ENCODE results near the gene CYP1A2. TPM values are rescaled to one million over a fixed set of nuclear protein-coding genes. Genes with fewer than 3 reads are reported as not detected.

CYP1A2 gene
- total and polyA plus RNA-seq, 2 of the 13 experiments (the other 11 are each of a cell fraction or from before 2014, with no cell fraction given), result 0.07 TPM; not detected in 1

DNA sequence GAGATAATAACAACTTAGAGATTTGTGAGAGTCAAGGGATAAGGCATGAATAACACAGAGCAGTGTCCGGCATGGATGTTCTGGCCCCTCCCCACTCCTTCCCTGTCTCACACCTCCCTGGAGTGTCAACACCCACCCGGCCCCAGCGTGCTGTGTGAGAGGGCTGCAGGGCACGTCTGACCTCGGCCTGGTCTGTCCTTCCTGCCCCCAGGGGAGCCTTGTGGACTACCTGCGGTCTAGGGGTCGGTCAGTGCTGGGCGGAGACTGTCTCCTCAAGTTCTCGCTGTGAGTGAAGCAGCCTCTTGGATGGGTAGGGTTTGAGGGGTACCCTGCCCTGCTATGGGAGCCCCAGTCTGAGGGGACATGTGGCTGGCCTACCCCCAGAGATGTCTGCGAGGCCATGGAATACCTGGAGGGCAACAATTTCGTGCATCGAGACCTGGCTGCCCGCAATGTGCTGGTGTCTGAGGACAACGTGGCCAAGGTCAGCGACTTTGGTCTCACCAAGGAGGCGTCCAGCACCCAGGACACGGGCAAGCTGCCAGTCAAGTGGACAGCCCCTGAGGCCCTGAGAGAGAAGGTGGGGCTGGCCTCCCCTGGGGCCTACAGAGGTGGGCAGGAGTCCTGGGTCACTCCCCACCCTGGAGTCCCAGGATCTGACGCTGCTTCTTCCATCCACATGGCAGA, 52.8 kb downstream of the CYP1A2 start (continued):
- TF ChIP-seq WIZ (CRISPR knock-in tag; IDR thresholded peaks at IDR 0.05) (no peak), RBM22 (optimal IDR thresholded peaks at IDR 0.05; ENCODE audit: low read length) (no peak), FOXA1 (IDR thresholded peaks at IDR 0.05) (no peak), FOXA1 (CRISPR knock-in tag; IDR thresholded peaks at IDR 0.05) (no peak), SALL2 (CRISPR knock-in tag; IDR thresholded peaks at IDR 0.05) (no peak), PAF1 (CRISPR knock-in tag; IDR thresholded peaks at IDR 0.05) (no peak), RBM39 (IDR thresholded peaks at IDR 0.05; ENCODE audit: low read depth, low read length, poor library complexity, severe bottlenecking) (no peak), SP4 (CRISPR knock-in tag; IDR thresholded peaks at IDR 0.05) (no peak), NFIB (CRISPR knock-in tag; IDR thresholded peaks at IDR 0.05; ENCODE audit: borderline replicate concordance) (no peak)
- TF ChIP-seq, protein P1, sequence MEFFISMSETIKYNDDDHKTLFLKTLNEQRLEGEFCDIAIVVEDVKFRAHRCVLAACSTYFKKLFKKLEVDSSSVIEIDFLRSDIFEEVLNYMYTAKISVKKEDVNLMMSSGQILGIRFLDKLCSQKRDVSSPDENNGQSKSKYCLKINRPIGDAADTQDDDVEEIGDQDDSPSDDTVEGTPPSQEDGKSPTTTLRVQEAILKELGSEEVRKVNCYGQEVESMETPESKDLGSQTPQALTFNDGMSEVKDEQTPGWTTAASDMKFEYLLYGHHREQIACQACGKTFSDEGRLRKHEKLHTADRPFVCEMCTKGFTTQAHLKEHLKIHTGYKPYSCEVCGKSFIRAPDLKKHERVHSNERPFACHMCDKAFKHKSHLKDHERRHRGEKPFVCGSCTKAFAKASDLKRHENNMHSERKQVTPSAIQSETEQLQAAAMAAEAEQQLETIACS (CRISPR knock-in tag; IDR thresholded peaks at IDR 0.05), result no peak
- TF ChIP-seq, protein P2, sequence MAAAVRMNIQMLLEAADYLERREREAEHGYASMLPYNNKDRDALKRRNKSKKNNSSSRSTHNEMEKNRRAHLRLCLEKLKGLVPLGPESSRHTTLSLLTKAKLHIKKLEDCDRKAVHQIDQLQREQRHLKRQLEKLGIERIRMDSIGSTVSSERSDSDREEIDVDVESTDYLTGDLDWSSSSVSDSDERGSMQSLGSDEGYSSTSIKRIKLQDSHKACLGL (CRISPR knock-in tag; IDR thresholded peaks at IDR 0.05), result no peak

DNA sequence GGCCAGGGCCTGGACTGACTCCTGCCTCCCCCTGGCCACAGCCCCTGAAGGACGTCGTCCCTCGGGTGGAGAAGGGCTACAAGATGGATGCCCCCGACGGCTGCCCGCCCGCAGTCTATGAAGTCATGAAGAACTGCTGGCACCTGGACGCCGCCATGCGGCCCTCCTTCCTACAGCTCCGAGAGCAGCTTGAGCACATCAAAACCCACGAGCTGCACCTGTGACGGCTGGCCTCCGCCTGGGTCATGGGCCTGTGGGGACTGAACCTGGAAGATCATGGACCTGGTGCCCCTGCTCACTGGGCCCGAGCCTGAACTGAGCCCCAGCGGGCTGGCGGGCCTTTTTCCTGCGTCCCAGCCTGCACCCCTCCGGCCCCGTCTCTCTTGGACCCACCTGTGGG, 53.6 kb downstream of the CYP1A2 start:
- WGBS (ENCODE audit: low lambda C conversion rate), result 100% methylated on average over 8 of the region's 20 CpGs
- no peak overlapping the region for H3K9ac ChIP-seq (ENCODE audit: insufficient read depth, low read depth, low read length)
- H3K4me3 ChIP-seq (replicated peaks in 1 of 3; ENCODE audit: insufficient read depth in 1 of 3, low read depth in 2 of 3, low read length in 3 of 3), result no peak overlapping the region
- no peaks in the 10 kb centered on the region for H3K9me3 ChIP-seq (ENCODE audit: low read length)
- peaks cover 13% of the 10 kb centered on the region for H3K4me1 ChIP-seq (ENCODE audit: insufficient read depth, low read length)
- intact Hi-C loops (cut with micrococcal nuclease; ENCODE audit: unreplicated experiment), result no loop called here
- no TSS peak for BruUV-seq (replicated peaks)
- no peak overlapping the region for H3K4me2 ChIP-seq (ENCODE audit: low read depth, low read length)
- H3K79me2 ChIP-seq (ENCODE audit: insufficient read depth, low read length), result no peaks in the 10 kb centered on the region
- H3K36me3 ChIP-seq (replicated peaks in 1 of 2; ENCODE audit: control insufficient read depth in 1 of 2, insufficient read depth in 2 of 2, low read length in 2 of 2), result peaks cover 18 to 41% of the 10 kb centered on the region in 2 experiments
- DNase-seq (ENCODE audit: low spot score), result no peak
- no peak overlapping the region for H2AFZ ChIP-seq (ENCODE audit: low read length)
- CTCF ChIA-PET (ENCODE audit: low intra/inter-chr PET ratio, low total read pairs), result no interaction called here
- POLR2A ChIA-PET, result no interaction called here
- in situ Hi-C loops (cut with HindIII; ENCODE audit: extremely low pct_ligation_motif_present, low pct_unique_long_range_greater_than_20kb), result no loop called here
- H3K27ac ChIP-seq (ENCODE audit: extremely low read length, insufficient read depth, low read length), result no peak overlapping the region
- no peak for TF ChIP-seq WIZ (CRISPR knock-in tag; IDR thresholded peaks at IDR 0.05)
- TF ChIP-seq ZFP62 (CRISPR knock-in tag; IDR thresholded peaks at IDR 0.05), result no peak
- TF ChIP-seq, protein P3, sequence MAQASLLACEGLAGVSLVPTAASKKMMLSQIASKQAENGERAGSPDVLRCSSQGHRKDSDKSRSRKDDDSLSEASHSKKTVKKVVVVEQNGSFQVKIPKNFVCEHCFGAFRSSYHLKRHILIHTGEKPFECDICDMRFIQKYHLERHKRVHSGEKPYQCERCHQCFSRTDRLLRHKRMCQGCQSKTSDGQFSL (CRISPR knock-in tag; IDR thresholded peaks at IDR 0.05), result no peak
- no peak for TF ChIP-seq PAF1 (CRISPR knock-in tag; IDR thresholded peaks at IDR 0.05)
- TF ChIP-seq, protein P4, sequence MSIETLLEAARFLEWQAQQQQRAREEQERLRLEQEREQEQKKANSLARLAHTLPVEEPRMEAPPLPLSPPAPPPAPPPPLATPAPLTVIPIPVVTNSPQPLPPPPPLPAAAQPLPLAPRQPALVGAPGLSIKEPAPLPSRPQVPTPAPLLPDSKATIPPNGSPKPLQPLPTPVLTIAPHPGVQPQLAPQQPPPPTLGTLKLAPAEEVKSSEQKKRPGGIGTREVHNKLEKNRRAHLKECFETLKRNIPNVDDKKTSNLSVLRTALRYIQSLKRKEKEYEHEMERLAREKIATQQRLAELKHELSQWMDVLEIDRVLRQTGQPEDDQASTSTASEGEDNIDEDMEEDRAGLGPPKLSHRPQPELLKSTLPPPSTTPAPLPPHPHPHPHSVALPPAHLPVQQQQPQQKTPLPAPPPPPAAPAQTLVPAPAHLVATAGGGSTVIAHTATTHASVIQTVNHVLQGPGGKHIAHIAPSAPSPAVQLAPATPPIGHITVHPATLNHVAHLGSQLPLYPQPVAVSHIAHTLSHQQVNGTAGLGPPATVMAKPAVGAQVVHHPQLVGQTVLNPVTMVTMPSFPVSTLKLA (IDR thresholded peaks at IDR 0.05), result no peak
- TF ChIP-seq JUNB (CRISPR knock-in tag; IDR thresholded peaks at IDR 0.05; ENCODE audit: borderline replicate concordance), result no peak
- no peak for TF ChIP-seq ERF (CRISPR knock-in tag; IDR thresholded peaks at IDR 0.05)
- no peaks in the 10 kb centered on the region for H3K27me3 ChIP-seq (ENCODE audit: control insufficient read depth in 1 of 2, insufficient read depth in 2 of 2, low read length in 2 of 2)
- H4K20me1 ChIP-seq (ENCODE audit: insufficient read depth, low read length), result no peaks in the 10 kb centered on the region; the same call in 1 of the 2 replicates
- no peak for FAIRE-seq
- no peak for ATAC-seq
